Peyer's patch (tissue), 4 donors: ENCODE measurements around the gene HELQ.
"Not testable (repeated sequence)": the region's sequence is repeated elsewhere in the genome, so short reads cannot be mapped to it uniquely, and the experiment has no call there.

Experiments
- CTCF ChIP-seq, 6 experiments: fragments of 450-650 bp in 4 of 6; fragments of 200-600 bp in 2 of 6; sonication (generic) in 1 of 6; IDR thresholded peaks; one replicate each; pipeline ENCODE4 v1.5.1; 2017 to 2019; ENCODE audit warnings: antibody characterized with exemption in 6 of 6, mild to moderate bottlenecking in 3 of 6, moderate library complexity in 1 of 6
- POLR2A ChIP-seq, 2 donors: fragments of 450-650 bp; IDR thresholded peaks; one replicate each; pipeline ENCODE4 v1.5.1; 2017; ENCODE audit warnings: antibody characterized with exemption in 2 of 2, mild to moderate bottlenecking in 2 of 2, moderate library complexity in 2 of 2

- TF ChIP-seq CTCF, POLR2A (IDR thresholded peaks at IDR 0.05): not testable (repeated sequence)
Observed at GRCh38 chr4:83398158-83398557, 57.5 kb downstream of the HELQ start.
